DMS53 (cell line): Measurements from ENCODE around the gene SERPINA1.

ENCODE experiments used
- DNase-seq: peaks from one replicate; lab custom pipeline; 2025; lab: John Stamatoyannopoulos, UW

SERPINA1 gene

GRCh38 chr14:94382716-94383596, 5.4 kb downstream of the SERPINA1 start:
- DNase-seq: no peak

GRCh38 chr14:94382099-94382715, 6.2 kb downstream of the SERPINA1 start:
- no peak for DNase-seq

- DNase-seq: no peak
Observed at GRCh38 chr14:94381149-94382030, 7.0 kb downstream of the SERPINA1 start.

GRCh38 chr14:94380225-94381148, 7.9 kb downstream of the SERPINA1 start:
- DNase-seq: no peak

- no peak for DNase-seq
Observed at GRCh38 chr14:94379291-94380224, 8.8 kb downstream of the SERPINA1 start.

GRCh38 chr14:94378527-94379290, 9.7 kb downstream of the SERPINA1 start:
- no peak for DNase-seq

GRCh38 chr14:94377866-94378470, 10.4 kb downstream of the SERPINA1 start:
- DNase-seq: no peak

- no peak for DNase-seq
Observed at GRCh38 chr14:94376976-94377865, 11.2 kb downstream of the SERPINA1 start.

- DNase-seq: no peak
Observed at GRCh38 chr14:94376108-94376975, 12.1 kb downstream of the SERPINA1 start.

- DNase-seq: no peak
Observed at GRCh38 chr14:94375552-94376107, 12.8 kb downstream of the SERPINA1 start.

- no peak for DNase-seq
Observed at GRCh38 chr14:94374749-94375260, 13.6 kb downstream of the SERPINA1 start.

- DNase-seq: no peak
Observed at GRCh38 chr14:94374116-94374515, 14.3 kb downstream of the SERPINA1 start.

- DNase-seq: no peak
Observed at GRCh38 chr14:94373708-94374107, 14.7 kb downstream of the SERPINA1 start.

- DNase-seq: no peak
Observed at GRCh38 chr14:94372021-94372605, 16.3 kb downstream of the SERPINA1 start.

GRCh38 chr14:94370524-94370910, 17.9 kb downstream of the SERPINA1 start:
- DNase-seq: no peak
